ENCODE results near the gene DHRS7B.
"Not testable (repeated sequence)": the region's sequence is repeated elsewhere in the genome, so short reads cannot be mapped to it uniquely, and the experiment has no call there.

The DHRS7B gene

GRCh38 chr17:21107067-21107650, 19.6 kb upstream of the DHRS7B start:
- not testable (repeated sequence) for DNase-seq (ENCODE audit: low read depth, low spot score)

GRCh38 chr17:21108651-21109050, 18.1 kb upstream of the DHRS7B start:
- DNase-seq (ENCODE audit: low read depth, low spot score): no peak

GRCh38 chr17:21113049-21113690, 13.6 kb upstream of the DHRS7B start:
- no peak for DNase-seq (ENCODE audit: low read depth, low spot score)

- no peak for DNase-seq (ENCODE audit: low read depth, low spot score)
These were observed 13.0 kb upstream of the DHRS7B start for GRCh38 chr17:21113716-21114115.

GRCh38 chr17:21114791-21115190, 12.0 kb upstream of the DHRS7B start:
- DNase-seq (ENCODE audit: low read depth, low spot score): not testable (repeated sequence)

- peak; percentile 32 for DNase-seq (ENCODE audit: low read depth, low spot score)
These were observed 7.4 kb upstream of the DHRS7B start for GRCh38 chr17:21119247-21119918.

- DNase-seq (ENCODE audit: low read depth, low spot score): no peak
These were observed 6.9 kb upstream of the DHRS7B start for GRCh38 chr17:21119919-21120249.

- no peak for DNase-seq (ENCODE audit: low read depth, low spot score)
These were observed 2.7 kb upstream of the DHRS7B start for GRCh38 chr17:21124086-21124485.

- DNase-seq (ENCODE audit: low read depth, low spot score): not testable (repeated sequence)
These were observed 2.2 kb upstream of the DHRS7B start for GRCh38 chr17:21124517-21124916.

- peak; percentile 6 for DNase-seq (ENCODE audit: low read depth, low spot score)
These were observed 902 bp upstream of the DHRS7B start for GRCh38 chr17:21125862-21126261.

- no peak for DNase-seq (ENCODE audit: low read depth, low spot score)
These were observed 829 bp downstream of the DHRS7B start for GRCh38 chr17:21127509-21128077.

GRCh38 chr17:21129023-21129681, 2.4 kb downstream of the DHRS7B start:
- no peak for DNase-seq (ENCODE audit: low read depth, low spot score)

- DNase-seq (ENCODE audit: low read depth, low spot score): no peak
These were observed 4.4 kb downstream of the DHRS7B start for GRCh38 chr17:21131137-21131536.

GRCh38 chr17:21132428-21132827, 5.7 kb downstream of the DHRS7B start:
- no peak for DNase-seq (ENCODE audit: low read depth, low spot score)

- no peak for DNase-seq (ENCODE audit: low read depth, low spot score)
These were observed 7.8 kb downstream of the DHRS7B start for GRCh38 chr17:21134559-21134958.

GRCh38 chr17:21140911-21141310, 14.1 kb downstream of the DHRS7B start:
- no peak for DNase-seq (ENCODE audit: low read depth, low spot score)

- DNase-seq (ENCODE audit: low read depth, low spot score): no peak
These were observed 14.6 kb downstream of the DHRS7B start for GRCh38 chr17:21141331-21141730.

GRCh38 chr17:21142065-21142464, 15.3 kb downstream of the DHRS7B start:
- not testable (repeated sequence) for DNase-seq (ENCODE audit: low read depth, low spot score)

- no peak for DNase-seq (ENCODE audit: low read depth, low spot score)
These were observed 16.9 kb downstream of the DHRS7B start for GRCh38 chr17:21143695-21144094.

- not testable (repeated sequence) for DNase-seq (ENCODE audit: low read depth, low spot score)
These were observed 17.5 kb downstream of the DHRS7B start for GRCh38 chr17:21144299-21144698.

- no peak for DNase-seq (ENCODE audit: low read depth, low spot score)
These were observed 19.7 kb downstream of the DHRS7B start for GRCh38 chr17:21146362-21147015.

- no peak for DNase-seq (ENCODE audit: low read depth, low spot score)
These were observed 22.9 kb downstream of the DHRS7B start for GRCh38 chr17:21149621-21150020.

Data from activated naive CD8-positive, alpha-beta T cell treated with anti-CD3 and anti-CD28 coated beads, Interleukin-2, amount 50 U/mL, for 16 hours (primary cell).